Airway epithelial cell (primary cell): Measurements from ENCODE around the gene DNAH17. TPM values are rescaled to one million over a fixed set of nuclear protein-coding genes. Genes with fewer than 3 reads are reported as not detected.

Source experiments
- total RNA-seq: library from RNA; depleted of rRNA; stranded (reverse); fragments of >200 nt; gene quantifications from 2 replicates; pipeline ENCODE4 v1.2.3, GENCODE V29; 2015

DNAH17 gene, protein sequence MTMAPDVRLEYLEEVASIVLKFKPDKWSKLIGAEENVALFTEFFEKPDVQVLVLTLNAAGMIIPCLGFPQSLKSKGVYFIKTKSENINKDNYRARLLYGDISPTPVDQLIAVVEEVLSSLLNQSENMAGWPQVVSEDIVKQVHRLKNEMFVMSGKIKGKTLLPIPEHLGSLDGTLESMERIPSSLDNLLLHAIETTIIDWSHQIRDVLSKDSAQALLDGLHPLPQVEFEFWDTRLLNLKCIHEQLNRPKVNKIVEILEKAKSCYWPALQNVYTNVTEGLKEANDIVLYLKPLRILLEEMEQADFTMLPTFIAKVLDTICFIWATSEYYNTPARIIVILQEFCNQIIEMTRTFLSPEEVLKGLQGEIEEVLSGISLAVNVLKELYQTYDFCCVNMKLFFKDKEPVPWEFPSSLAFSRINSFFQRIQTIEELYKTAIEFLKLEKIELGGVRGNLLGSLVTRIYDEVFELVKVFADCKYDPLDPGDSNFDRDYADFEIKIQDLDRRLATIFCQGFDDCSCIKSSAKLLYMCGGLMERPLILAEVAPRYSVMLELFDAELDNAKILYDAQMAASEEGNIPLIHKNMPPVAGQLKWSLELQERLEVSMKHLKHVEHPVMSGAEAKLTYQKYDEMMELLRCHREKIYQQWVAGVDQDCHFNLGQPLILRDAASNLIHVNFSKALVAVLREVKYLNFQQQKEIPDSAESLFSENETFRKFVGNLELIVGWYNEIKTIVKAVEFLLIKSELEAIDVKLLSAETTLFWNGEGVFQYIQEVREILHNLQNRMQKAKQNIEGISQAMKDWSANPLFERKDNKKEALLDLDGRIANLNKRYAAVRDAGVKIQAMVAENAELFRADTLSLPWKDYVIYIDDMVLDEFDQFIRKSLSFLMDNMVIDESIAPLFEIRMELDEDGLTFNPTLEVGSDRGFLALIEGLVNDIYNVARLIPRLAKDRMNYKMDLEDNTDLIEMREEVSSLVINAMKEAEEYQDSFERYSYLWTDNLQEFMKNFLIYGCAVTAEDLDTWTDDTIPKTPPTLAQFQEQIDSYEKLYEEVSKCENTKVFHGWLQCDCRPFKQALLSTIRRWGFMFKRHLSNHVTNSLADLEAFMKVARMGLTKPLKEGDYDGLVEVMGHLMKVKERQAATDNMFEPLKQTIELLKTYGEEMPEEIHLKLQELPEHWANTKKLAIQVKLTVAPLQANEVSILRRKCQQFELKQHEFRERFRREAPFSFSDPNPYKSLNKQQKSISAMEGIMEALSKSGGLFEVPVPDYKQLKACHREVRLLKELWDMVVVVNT (N-terminal part only)
- not detected in 2 replicates for total RNA-seq

DNA sequence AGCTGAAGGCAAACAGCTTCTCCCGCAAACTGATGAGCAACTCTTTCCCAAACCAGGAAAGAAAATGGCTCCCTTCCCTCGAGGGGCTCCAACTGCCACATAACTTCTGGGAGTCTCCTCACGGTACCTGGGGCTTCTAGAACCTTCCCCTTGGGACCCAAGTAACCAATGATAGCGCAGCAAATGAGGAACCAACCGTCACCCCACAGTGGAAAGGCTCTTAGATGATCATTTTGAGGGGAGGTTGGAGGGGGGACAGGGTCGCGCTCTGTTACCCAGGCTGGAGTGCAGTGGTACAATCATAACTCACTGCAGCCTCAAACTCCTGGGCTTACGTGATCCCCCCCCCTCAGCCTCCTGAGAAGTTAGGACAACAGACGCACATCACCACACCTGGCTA, at the start of gene DNAH17:
Gene DNAH17 (minus strand): TSS at position 101 of the 400 bp plus-strand sequence. CDS start 2,339 bp downstream, outside the sequence.

GRCh38 chr17:78378225-78379130, 198.7 kb downstream of the DNAH17 start, which contains the start of gene PGS1:
TSS of gene PGS1 (plus strand) at chr17:78378649. CDS start at chr17:78378666, 17 bp downstream.

Other genes starting within 250 kb of the DNAH17 start
- gene SOCS3, start 217.3 kb downstream of the DNAH17 start, total RNA-seq = 9.7 and 12.7 TPM in 2 replicates
- gene PGS1, start 198.7 kb downstream of the DNAH17 start, total RNA-seq = 10.4 and 17.1 TPM in 2 replicates
- 31.5 and 41.9 TPM in 2 replicates for gene CYTH1, start 204.9 kb upstream of the DNAH17 start, total RNA-seq